GM19452 (cell line): Measurements from ENCODE around the gene STC2.
"Not testable (repeated sequence)": the region's sequence is repeated elsewhere in the genome, so short reads cannot be mapped to it uniquely, and the experiment has no call there.

Source experiments
- ATAC-seq: cut with Tn5 transposase; IDR thresholded peaks from one replicate; pipeline ENCODE4 v1.9.1; 2021; ENCODE audit not compliant: unreplicated experiment

The STC2 gene

GRCh38 chr5:173327948-173328843, at the start of gene STC2:
Gene STC2 (minus strand): TSS chr5:173328414. CDS start chr5:173328193, 221 bp downstream.
- no peak for ATAC-seq

GRCh38 chr5:173371400-173371799, 43.2 kb upstream of the STC2 start:
- no peak for ATAC-seq

- ATAC-seq: not testable (repeated sequence)
Measured at GRCh38 chr5:173363406-173363805, 35.2 kb upstream of the STC2 start.

GRCh38 chr5:173355561-173355960, 27.3 kb upstream of the STC2 start:
- no peak for ATAC-seq

GRCh38 chr5:173354645-173355044, 26.4 kb upstream of the STC2 start:
- no peak for ATAC-seq

- ATAC-seq: no peak
Measured at GRCh38 chr5:173352366-173353349, 24.4 kb upstream of the STC2 start.

GRCh38 chr5:173342813-173343755, 14.9 kb upstream of the STC2 start:
- ATAC-seq: no peak

GRCh38 chr5:173341961-173342430, 13.8 kb upstream of the STC2 start:
- ATAC-seq: no peak

- no peak for ATAC-seq
Measured at GRCh38 chr5:173340984-173341383, 12.8 kb upstream of the STC2 start.

- ATAC-seq: no peak
Measured at GRCh38 chr5:173340451-173340850, 12.2 kb upstream of the STC2 start.

- ATAC-seq: no peak
Measured at GRCh38 chr5:173339286-173339685, 11.1 kb upstream of the STC2 start.

- no peak for ATAC-seq
Measured at GRCh38 chr5:173338380-173339015, 10.3 kb upstream of the STC2 start.

GRCh38 chr5:173334808-173335207, 6.6 kb upstream of the STC2 start:
- no peak for ATAC-seq

GRCh38 chr5:173333925-173334661, 5.9 kb upstream of the STC2 start:
- no peak for ATAC-seq

- ATAC-seq: peak; percentile 58
Measured at GRCh38 chr5:173331956-173332479, 3.8 kb upstream of the STC2 start.

GRCh38 chr5:173331287-173331686, 3.1 kb upstream of the STC2 start:
- no peak for ATAC-seq

GRCh38 chr5:173330338-173331206, 2.4 kb upstream of the STC2 start:
- no peak for ATAC-seq
